ENCODE measurements around the gene SVIL.

The SVIL gene

DNA sequence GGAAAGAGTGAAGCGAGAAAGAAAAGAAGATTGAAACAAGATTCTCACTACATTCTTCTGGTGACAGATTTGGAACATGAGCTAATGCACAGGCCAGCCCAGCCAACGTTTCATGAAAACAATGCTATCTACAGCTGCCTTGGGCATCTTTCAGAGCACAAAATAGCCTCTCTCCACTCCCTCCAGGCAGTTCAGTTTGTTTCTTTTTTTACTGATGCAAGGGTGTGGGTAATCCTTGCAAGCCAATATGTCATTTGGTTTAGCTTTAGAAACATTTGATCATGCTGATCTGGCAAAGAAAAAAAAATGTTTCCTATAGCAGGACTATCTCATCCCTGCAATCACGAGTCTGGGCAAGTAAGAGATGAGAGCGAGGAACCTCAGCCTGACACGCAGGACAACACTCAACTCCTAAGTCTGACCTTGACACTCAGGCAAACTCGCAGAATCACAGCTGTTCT, 35.9 kb downstream of the SVIL start:
- no peak overlapping the region for H3K9ac ChIP-seq (ENCODE audit: insufficient read length, low read depth)
- H3K36me3 ChIP-seq (ENCODE audit: insufficient read depth, insufficient read length, low read length), result peaks cover 53% of the 10 kb centered on the region
- H3K4me1 ChIP-seq (ENCODE audit: insufficient read depth, insufficient read length), result peaks cover 2% of the 10 kb centered on the region
- TF ChIP-seq YY1 (IDR thresholded peaks at IDR 0.05; ENCODE audit: insufficient read depth, insufficient read length), result no peak
- DNase-seq (ENCODE audit: low read depth, low spot score), result no peak
- H3K27me3 ChIP-seq (ENCODE audit: insufficient read depth, insufficient read length), result no peaks in the 10 kb centered on the region
- no peak overlapping the region for H3K4me3 ChIP-seq (ENCODE audit: insufficient read length, low read depth)
- no peaks in the 10 kb centered on the region for H3K9me3 ChIP-seq (ENCODE audit: insufficient read depth, low read length)

DNA sequence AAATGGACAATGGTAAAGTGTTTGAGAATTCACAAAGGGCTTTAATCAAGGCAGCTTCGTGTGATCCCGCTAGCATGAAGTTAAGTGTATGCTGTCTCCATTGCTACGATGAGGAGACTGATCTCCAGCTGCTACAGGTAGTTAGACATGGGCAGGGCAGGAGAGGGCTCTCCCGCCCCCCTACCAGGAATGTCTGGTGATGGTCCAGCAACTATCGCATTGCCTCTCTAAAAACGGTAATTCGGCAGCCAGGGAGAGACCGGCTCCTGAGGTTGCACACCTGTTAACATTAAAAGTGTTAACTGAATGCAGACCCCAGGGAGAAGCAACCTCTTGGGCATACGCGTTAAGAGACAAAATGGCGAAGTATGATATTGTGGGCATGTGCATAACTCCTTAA, 37.9 kb downstream of the SVIL start:
- Histone ChIP-seq H3K4me3 (ENCODE audit: insufficient read length, low read depth) (no peak overlapping the region), H3K9ac (ENCODE audit: insufficient read length, low read depth) (no peak overlapping the region), H3K4me1 (ENCODE audit: insufficient read depth, insufficient read length) (peaks cover 2% of the 10 kb centered on the region), H3K27me3 (ENCODE audit: insufficient read depth, insufficient read length) (no peaks in the 10 kb centered on the region), H3K9me3 (ENCODE audit: insufficient read depth, low read length) (no peaks in the 10 kb centered on the region), H3K36me3 (ENCODE audit: insufficient read depth, insufficient read length, low read length) (peaks cover 43% of the 10 kb centered on the region)
- TF ChIP-seq SUZ12 (IDR thresholded peaks at IDR 0.05; ENCODE audit: extremely low read depth, insufficient read depth, insufficient read length) (no peak), YY1 (IDR thresholded peaks at IDR 0.05; ENCODE audit: insufficient read depth, insufficient read length) (no peak), ZNF274 (IDR thresholded peaks at IDR 0.05; ENCODE audit: low read depth, low read length) (no peak)
- DNase-seq (ENCODE audit: low read depth, low spot score), result no peak

DNA sequence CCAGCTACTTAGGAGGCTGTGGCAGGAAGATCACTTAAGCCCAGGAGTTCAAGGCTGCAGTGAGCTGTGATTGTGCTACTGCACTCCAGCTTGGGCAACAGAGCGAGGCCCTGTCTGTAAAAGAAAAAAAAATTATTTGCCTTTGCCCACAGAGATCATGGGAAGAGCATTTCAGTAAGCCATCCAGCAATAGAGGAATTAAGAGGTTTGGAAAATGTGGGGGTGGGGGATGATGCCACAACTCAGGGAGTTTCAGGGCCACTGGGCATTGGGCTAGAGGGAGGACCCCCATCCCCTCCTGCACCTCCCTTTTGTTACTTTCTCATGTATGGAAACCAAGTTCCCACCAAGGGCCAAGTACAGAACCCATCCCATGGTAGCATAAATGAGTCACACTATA, 38.4 kb downstream of the SVIL start:
- no peak for DNase-seq (ENCODE audit: low read depth, low spot score)
- Histone ChIP-seq H3K27me3 (ENCODE audit: insufficient read depth, insufficient read length) (no peaks in the 10 kb centered on the region), H3K9ac (ENCODE audit: insufficient read length, low read depth) (no peak overlapping the region), H3K9me3 (ENCODE audit: insufficient read depth, low read length) (no peaks in the 10 kb centered on the region), H3K4me3 (ENCODE audit: insufficient read length, low read depth) (no peak overlapping the region), H3K36me3 (ENCODE audit: insufficient read depth, insufficient read length, low read length) (peaks cover 39% of the 10 kb centered on the region), H3K4me1 (ENCODE audit: insufficient read depth, insufficient read length) (no peaks in the 10 kb centered on the region)
- TF ChIP-seq ZNF274 (IDR thresholded peaks at IDR 0.05; ENCODE audit: low read depth, low read length) (no peak), SUZ12 (IDR thresholded peaks at IDR 0.05; ENCODE audit: extremely low read depth, insufficient read depth, insufficient read length) (no peak), YY1 (IDR thresholded peaks at IDR 0.05; ENCODE audit: insufficient read depth, insufficient read length) (no peak)

DNA sequence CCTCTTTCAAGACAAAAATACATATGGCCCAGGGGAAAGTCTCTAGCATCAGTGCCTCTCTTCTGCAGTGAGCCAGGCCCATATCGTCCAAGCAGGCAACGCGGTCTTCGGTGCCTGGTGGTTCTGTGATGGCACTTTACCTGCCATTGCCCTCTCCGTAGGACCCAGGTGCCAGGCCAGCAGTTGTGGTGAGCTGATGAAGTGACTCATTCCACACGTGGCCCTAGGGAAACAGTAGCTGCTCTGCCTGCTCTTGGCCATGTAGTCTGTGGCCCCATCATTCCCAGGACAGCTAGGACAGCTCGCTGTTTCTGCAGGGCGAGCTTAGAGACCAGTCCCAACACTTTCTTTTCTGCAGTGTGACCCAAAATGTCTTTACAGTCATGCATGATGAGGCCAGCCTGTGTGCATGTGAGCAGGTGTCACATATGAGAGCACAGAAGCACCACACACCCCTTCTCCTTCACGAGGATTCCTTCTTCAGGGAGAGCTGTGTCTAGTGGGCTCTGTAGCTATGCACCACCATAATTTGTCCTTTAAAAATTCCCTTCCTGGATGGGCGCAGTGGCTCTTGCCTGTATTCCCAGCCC, 39.0 kb downstream of the SVIL start:
- TF ChIP-seq SUZ12 (IDR thresholded peaks at IDR 0.05; ENCODE audit: extremely low read depth, insufficient read depth, insufficient read length) (no peak), ZNF274 (IDR thresholded peaks at IDR 0.05; ENCODE audit: low read depth, low read length) (no peak), YY1 (IDR thresholded peaks at IDR 0.05; ENCODE audit: insufficient read depth, insufficient read length) (no peak)
- H3K9me3 ChIP-seq (ENCODE audit: insufficient read depth, low read length), result no peaks in the 10 kb centered on the region
- H3K4me3 ChIP-seq (ENCODE audit: insufficient read length, low read depth), result no peak overlapping the region
- H3K9ac ChIP-seq (ENCODE audit: insufficient read length, low read depth), result no peak overlapping the region
- DNase-seq (ENCODE audit: low read depth, low spot score), result no peak
- H3K4me1 ChIP-seq (ENCODE audit: insufficient read depth, insufficient read length), result no peaks in the 10 kb centered on the region
- H3K27me3 ChIP-seq (ENCODE audit: insufficient read depth, insufficient read length), result no peaks in the 10 kb centered on the region
- peaks cover 38% of the 10 kb centered on the region for H3K36me3 ChIP-seq (ENCODE audit: insufficient read depth, insufficient read length, low read length)

DNA sequence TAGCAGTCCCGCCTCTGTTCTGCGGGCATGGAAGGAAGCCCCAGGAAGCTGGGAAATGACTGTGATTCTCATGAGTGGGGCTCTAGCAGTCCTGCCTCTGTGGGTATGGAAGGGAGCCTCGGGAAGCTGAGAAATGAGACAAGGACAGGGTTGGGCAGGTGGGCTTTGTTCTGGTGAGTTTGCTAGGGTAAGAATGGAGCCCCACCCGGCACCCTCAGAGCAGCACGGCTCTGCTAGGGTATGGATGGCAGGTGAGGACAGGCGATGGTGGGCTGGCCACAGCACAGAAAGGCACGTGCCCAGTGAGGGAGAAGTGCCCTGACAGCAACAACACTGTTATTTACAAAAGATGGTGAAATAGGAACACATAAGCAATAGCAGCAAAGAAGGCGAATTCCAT, 39.6 kb downstream of the SVIL start:
- H3K9ac ChIP-seq (ENCODE audit: insufficient read length, low read depth), result no peak overlapping the region
- no peak for DNase-seq (ENCODE audit: low read depth, low spot score)
- H3K4me1 ChIP-seq (ENCODE audit: insufficient read depth, insufficient read length), result no peaks in the 10 kb centered on the region
- no peaks in the 10 kb centered on the region for H3K27me3 ChIP-seq (ENCODE audit: insufficient read depth, insufficient read length)
- no peak overlapping the region for H3K4me3 ChIP-seq (ENCODE audit: insufficient read length, low read depth)
- H3K9me3 ChIP-seq (ENCODE audit: insufficient read depth, low read length), result no peaks in the 10 kb centered on the region
- H3K36me3 ChIP-seq (ENCODE audit: insufficient read depth, insufficient read length, low read length), result peaks cover 37% of the 10 kb centered on the region
- TF ChIP-seq YY1 (IDR thresholded peaks at IDR 0.05; ENCODE audit: insufficient read depth, insufficient read length) (no peak), ZNF274 (IDR thresholded peaks at IDR 0.05; ENCODE audit: low read depth, low read length) (no peak), SUZ12 (IDR thresholded peaks at IDR 0.05; ENCODE audit: extremely low read depth, insufficient read depth, insufficient read length) (no peak)

DNA sequence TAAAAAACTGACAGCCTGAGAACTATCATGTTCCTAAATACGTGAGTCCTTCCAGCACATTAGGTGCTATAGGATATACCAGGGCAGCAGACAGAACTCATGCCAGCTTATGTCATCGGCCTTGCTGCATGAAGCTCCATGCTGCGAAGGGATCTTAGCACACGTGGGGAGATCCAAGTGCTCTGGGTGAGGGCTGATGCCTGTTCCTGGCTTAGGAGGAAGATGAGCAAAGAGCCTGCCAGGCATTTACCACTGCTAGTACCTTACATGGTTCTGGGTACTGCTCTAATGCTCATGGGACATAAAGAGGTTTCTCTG, 43.2 kb downstream of the SVIL start:
- peaks cover 21% of the 10 kb centered on the region for H3K36me3 ChIP-seq (ENCODE audit: insufficient read depth, insufficient read length, low read length)
- H3K4me1 ChIP-seq (ENCODE audit: insufficient read depth, insufficient read length), result peaks cover 10% of the 10 kb centered on the region
- DNase-seq (ENCODE audit: low read depth, low spot score), result no peak
- H3K9ac ChIP-seq (ENCODE audit: insufficient read length, low read depth), result no peak overlapping the region
- H3K9me3 ChIP-seq (ENCODE audit: insufficient read depth, low read length), result no peaks in the 10 kb centered on the region
- H3K4me3 ChIP-seq (ENCODE audit: insufficient read length, low read depth), result no peak overlapping the region
- TF ChIP-seq SUZ12 (IDR thresholded peaks at IDR 0.05; ENCODE audit: extremely low read depth, insufficient read depth, insufficient read length) (no peak), YY1 (IDR thresholded peaks at IDR 0.05; ENCODE audit: insufficient read depth, insufficient read length) (no peak), ZNF274 (IDR thresholded peaks at IDR 0.05; ENCODE audit: low read depth, low read length) (no peak)
- no peaks in the 10 kb centered on the region for H3K27me3 ChIP-seq (ENCODE audit: insufficient read depth, insufficient read length)

DNA sequence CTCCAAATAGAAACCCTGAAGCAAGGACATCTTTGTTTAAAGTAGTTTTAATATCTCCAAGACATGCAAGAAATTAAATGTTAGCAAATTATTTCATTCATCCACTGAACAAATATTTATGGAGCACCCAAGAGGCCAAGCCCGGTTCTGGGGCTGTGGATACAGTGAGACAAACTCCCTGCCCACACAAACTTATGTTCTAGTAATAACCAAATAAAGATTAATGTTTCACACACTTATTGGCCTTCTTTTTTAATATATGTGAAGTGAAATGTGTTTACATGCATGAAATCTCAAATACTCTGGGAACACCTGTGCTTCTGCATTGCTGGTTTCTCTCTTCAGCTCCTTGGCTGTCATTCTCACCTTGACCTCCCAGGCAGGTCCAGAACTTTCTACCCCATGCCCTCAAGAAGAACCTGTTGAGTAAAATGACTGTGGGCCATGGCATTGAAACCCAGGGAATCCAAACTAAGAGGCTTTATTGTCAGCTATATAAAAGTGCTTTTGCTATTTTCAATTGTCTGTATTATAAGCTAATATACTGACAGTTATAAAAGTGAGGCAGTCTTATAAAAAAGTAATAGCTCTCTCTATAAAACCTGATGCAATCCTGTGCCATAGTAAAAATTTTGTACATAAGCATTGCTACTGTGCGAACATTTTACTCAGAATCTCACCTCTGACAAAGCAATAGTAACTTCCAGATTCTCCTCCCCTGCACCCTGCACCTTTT, 43.7 kb downstream of the SVIL start:
- H3K9me3 ChIP-seq (ENCODE audit: insufficient read depth, low read length), result no peaks in the 10 kb centered on the region
- TF ChIP-seq ZNF274 (IDR thresholded peaks at IDR 0.05; ENCODE audit: low read depth, low read length), result no peak
- TF ChIP-seq YY1 (IDR thresholded peaks at IDR 0.05; ENCODE audit: insufficient read depth, insufficient read length), result no peak
- no peak for TF ChIP-seq SUZ12 (IDR thresholded peaks at IDR 0.05; ENCODE audit: extremely low read depth, insufficient read depth, insufficient read length)
- no peak overlapping the region for H3K9ac ChIP-seq (ENCODE audit: insufficient read length, low read depth)
- no peaks in the 10 kb centered on the region for H3K27me3 ChIP-seq (ENCODE audit: insufficient read depth, insufficient read length)
- H3K36me3 ChIP-seq (ENCODE audit: insufficient read depth, insufficient read length, low read length), result peaks cover 17% of the 10 kb centered on the region
- H3K4me3 ChIP-seq (ENCODE audit: insufficient read length, low read depth), result no peak overlapping the region
- DNase-seq (ENCODE audit: low read depth, low spot score), result no peak
- H3K4me1 ChIP-seq (ENCODE audit: insufficient read depth, insufficient read length), result peaks cover 10% of the 10 kb centered on the region
